IgD-negative memory B cell (primary cell): ENCODE measurements around the gene CHRNA1. TPM values are rescaled to one million over a fixed set of nuclear protein-coding genes. Genes with fewer than 3 reads are reported as not detected.
A peak's percentile ranks its signal among the peaks of the same experiment; 100 is the strongest.

Experiments
- H3K27ac Mint-ChIP-seq, 3 donors: one replicate each; pipeline ENCODE4 v1.8.0; 2020 to 2022; ENCODE audit warnings: mild to moderate bottlenecking in 3 of 3, mixed read lengths in 3 of 3, moderate library complexity in 1 of 3
- H3K27me3 Mint-ChIP-seq: one replicate; pipeline ENCODE4 v1.8.0; 2021; ENCODE audit warnings: mixed read lengths
- H3K36me3 Mint-ChIP-seq: one replicate; pipeline ENCODE4 v1.8.0; 2020; ENCODE audit warnings: mild to moderate bottlenecking, mixed read lengths
- H3K4me1 Mint-ChIP-seq, 3 donors: one replicate each; pipeline ENCODE4 v1.8.0; 2020 to 2022; ENCODE audit warnings: mixed read lengths in 3 of 3, mild to moderate bottlenecking in 1 of 3
- H3K4me3 Mint-ChIP-seq, 4 donors: one replicate each; pipeline ENCODE4 v1.8.0; 2020 to 2022; ENCODE audit warnings: mild to moderate bottlenecking in 4 of 4, mixed read lengths in 4 of 4, moderate library complexity in 3 of 4
- H3K9me3 Mint-ChIP-seq, 3 donors: one replicate each; pipeline ENCODE4 v1.8.0; 2020 to 2021; ENCODE audit warnings: mixed read lengths in 3 of 3, mild to moderate bottlenecking in 1 of 3
- polyA plus RNA-seq: library from polyadenylated mRNA; unstranded; fragments of 300-500 nt; fragmentation: Illumina TruSeq; gene quantifications from one replicate; pipeline ENCODE4 v1.2.3, GENCODE V29; 2021

Gene CHRNA1
- polyA plus RNA-seq, 1 donor from 2014 or later, result 0.40 TPM

- H3K4me1 Mint-ChIP-seq, result peaks cover 1 to 15% (median 10%) of the 10 kb centered on the region in 3 donors
- H3K4me3 Mint-ChIP-seq, result no peak overlapping the region
- no peaks in the 10 kb centered on the region for H3K36me3 Mint-ChIP-seq
- H3K27ac Mint-ChIP-seq, result no peak overlapping the region
- no peaks in the 10 kb centered on the region for H3K9me3 Mint-ChIP-seq
- H3K27me3 Mint-ChIP-seq, result peaks cover 4% of the 10 kb centered on the region
Observed at GRCh38 chr2:174776675-174777074, 12.4 kb upstream of the CHRNA1 start.

GRCh38 chr2:174776223-174776622 lies 12.0 kb upstream of the CHRNA1 start:
- Mint-ChIP-seq H3K27me3 (peaks cover 4% of the 10 kb centered on the region), H3K4me3 (no peak overlapping the region), H3K4me1 (peaks cover 1 to 15% (median 10%) of the 10 kb centered on the region in 3 donors), H3K9me3 (no peaks in the 10 kb centered on the region), H3K36me3 (no peaks in the 10 kb centered on the region), H3K27ac (peak overlapping the region in 1 of 3 donors; percentile 82)

GRCh38 chr2:174775571-174775980 lies 11.3 kb upstream of the CHRNA1 start:
- peaks cover 4% of the 10 kb centered on the region for H3K27me3 Mint-ChIP-seq
- H3K9me3 Mint-ChIP-seq, result no peaks in the 10 kb centered on the region
- no peak overlapping the region for H3K4me3 Mint-ChIP-seq
- peaks cover 1 to 15% (median 10%) of the 10 kb centered on the region in 3 donors for H3K4me1 Mint-ChIP-seq
- H3K27ac Mint-ChIP-seq, result no peak overlapping the region
- no peaks in the 10 kb centered on the region for H3K36me3 Mint-ChIP-seq

GRCh38 chr2:174774886-174775285 lies 10.6 kb upstream of the CHRNA1 start:
- Mint-ChIP-seq H3K27me3 (peaks cover 4% of the 10 kb centered on the region), H3K9me3 (no peaks in the 10 kb centered on the region), H3K36me3 (no peaks in the 10 kb centered on the region), H3K27ac (peak overlapping the region in 1 of 3 donors; percentile 21), H3K4me3 (no peak overlapping the region), H3K4me1 (peaks cover 1 to 15% (median 10%) of the 10 kb centered on the region in 3 donors)

- no peaks in the 10 kb centered on the region for H3K36me3 Mint-ChIP-seq
- peaks cover 1 to 11% (median 10%) of the 10 kb centered on the region in 3 donors for H3K4me1 Mint-ChIP-seq
- H3K4me3 Mint-ChIP-seq, result peak overlapping the region in 1 of 4 donors; percentile 54
- peak overlapping the region in 1 of 3 donors; percentile 6 for H3K27ac Mint-ChIP-seq
- H3K9me3 Mint-ChIP-seq, result no peaks in the 10 kb centered on the region
- peaks cover 2% of the 10 kb centered on the region for H3K27me3 Mint-ChIP-seq
Observed at GRCh38 chr2:174773215-174773614, 8.9 kb upstream of the CHRNA1 start.

GRCh38 chr2:174772472-174772801 lies 8.2 kb upstream of the CHRNA1 start:
- H3K4me1 Mint-ChIP-seq, result peaks cover 0 to 11% (median 10%) of the 10 kb centered on the region in 3 donors
- no peaks in the 10 kb centered on the region for H3K9me3 Mint-ChIP-seq
- H3K36me3 Mint-ChIP-seq, result no peaks in the 10 kb centered on the region
- H3K27me3 Mint-ChIP-seq, result no peaks in the 10 kb centered on the region
- H3K4me3 Mint-ChIP-seq, result no peak overlapping the region
- H3K27ac Mint-ChIP-seq, result no peak overlapping the region

GRCh38 chr2:174771631-174772471 lies 7.6 kb upstream of the CHRNA1 start:
- H3K27me3 Mint-ChIP-seq, result no peaks in the 10 kb centered on the region
- H3K4me3 Mint-ChIP-seq, result no peak overlapping the region
- peaks cover 0 to 11% (median 10%) of the 10 kb centered on the region in 3 donors for H3K4me1 Mint-ChIP-seq
- no peaks in the 10 kb centered on the region for H3K36me3 Mint-ChIP-seq
- no peaks in the 10 kb centered on the region for H3K9me3 Mint-ChIP-seq
- peak overlapping the region in 1 of 3 donors; percentile 23 for H3K27ac Mint-ChIP-seq

GRCh38 chr2:174771136-174771535 lies 6.9 kb upstream of the CHRNA1 start:
- H3K36me3 Mint-ChIP-seq, result no peaks in the 10 kb centered on the region
- no peak overlapping the region for H3K4me3 Mint-ChIP-seq
- no peaks in the 10 kb centered on the region for H3K9me3 Mint-ChIP-seq
- peaks cover 0 to 10% (median 5%) of the 10 kb centered on the region in 3 donors for H3K4me1 Mint-ChIP-seq
- H3K27ac Mint-ChIP-seq, result no peak overlapping the region
- H3K27me3 Mint-ChIP-seq, result peaks cover 3% of the 10 kb centered on the region

- Mint-ChIP-seq H3K4me1 (peaks cover 0 to 11% (median 3%) of the 10 kb centered on the region in 3 donors), H3K27ac (peak overlapping the region in 1 of 3 donors; percentile 78), H3K27me3 (peaks cover 5% of the 10 kb centered on the region), H3K36me3 (no peaks in the 10 kb centered on the region), H3K9me3 (no peaks in the 10 kb centered on the region), H3K4me3 (no peak overlapping the region)
Observed at GRCh38 chr2:174768557-174768956, 4.3 kb upstream of the CHRNA1 start.

GRCh38 chr2:174766271-174766670 lies 2.0 kb upstream of the CHRNA1 start:
- Mint-ChIP-seq H3K4me3 (no peak overlapping the region), H3K9me3 (no peaks in the 10 kb centered on the region), H3K4me1 (peaks cover 0 to 9% (median 0%) of the 10 kb centered on the region in 3 donors), H3K27me3 (peaks cover 8% of the 10 kb centered on the region), H3K36me3 (no peaks in the 10 kb centered on the region), H3K27ac (no peak overlapping the region)

GRCh38 chr2:174765576-174765975 lies 1.3 kb upstream of the CHRNA1 start:
- H3K27me3 Mint-ChIP-seq, result peaks cover 8% of the 10 kb centered on the region
- H3K4me3 Mint-ChIP-seq, result no peak overlapping the region
- no peak overlapping the region for H3K27ac Mint-ChIP-seq
- no peaks in the 10 kb centered on the region for H3K9me3 Mint-ChIP-seq
- peaks cover 0 to 9% (median 0%) of the 10 kb centered on the region in 3 donors for H3K4me1 Mint-ChIP-seq
- H3K36me3 Mint-ChIP-seq, result no peaks in the 10 kb centered on the region

GRCh38 chr2:174763780-174764179 lies 492 bp downstream of the CHRNA1 start:
- H3K4me3 Mint-ChIP-seq, result no peak overlapping the region

GRCh38 chr2:174762464-174762863 lies 1.8 kb downstream of the CHRNA1 start:
- H3K4me1 Mint-ChIP-seq, result peaks cover 0 to 9% (median 0%) of the 10 kb centered on the region in 3 donors
- H3K4me3 Mint-ChIP-seq, result no peak overlapping the region
- H3K27me3 Mint-ChIP-seq, result peaks cover 9% of the 10 kb centered on the region
- no peaks in the 10 kb centered on the region for H3K36me3 Mint-ChIP-seq
- H3K9me3 Mint-ChIP-seq, result peaks cover 0 to 2% (median 0%) of the 10 kb centered on the region in 3 donors
- no peak overlapping the region for H3K27ac Mint-ChIP-seq

More at GRCh38 chr2:174763780-174764179, 492 bp downstream of the CHRNA1 start:
- peaks cover 0 to 9% (median 0%) of the 10 kb centered on the region in 3 donors for H3K4me1 Mint-ChIP-seq
- H3K9me3 Mint-ChIP-seq, result peaks cover 0 to 2% (median 0%) of the 10 kb centered on the region in 3 donors
- peaks cover 8% of the 10 kb centered on the region for H3K27me3 Mint-ChIP-seq
- H3K27ac Mint-ChIP-seq, result no peak overlapping the region
- no peaks in the 10 kb centered on the region for H3K36me3 Mint-ChIP-seq

- Mint-ChIP-seq H3K4me1 (peaks cover 0 to 9% (median 0%) of the 10 kb centered on the region in 3 donors), H3K36me3 (no peaks in the 10 kb centered on the region), H3K27ac (no peak overlapping the region), H3K4me3 (no peak overlapping the region), H3K9me3 (peaks cover 0 to 2% (median 0%) of the 10 kb centered on the region in 3 donors), H3K27me3 (peaks cover 9% of the 10 kb centered on the region)
Observed at GRCh38 chr2:174761837-174762236, 2.4 kb downstream of the CHRNA1 start.

GRCh38 chr2:174760845-174761473 lies 3.3 kb downstream of the CHRNA1 start:
- Mint-ChIP-seq H3K36me3 (no peaks in the 10 kb centered on the region), H3K9me3 (peaks cover 0 to 2% (median 0%) of the 10 kb centered on the region in 3 donors), H3K4me3 (no peak overlapping the region), H3K4me1 (peaks cover 0 to 9% (median 0%) of the 10 kb centered on the region in 3 donors), H3K27me3 (peaks cover 7% of the 10 kb centered on the region), H3K27ac (no peak overlapping the region)
